GM23248 (cell line): ENCODE results near the gene ROM1. TPM values are rescaled to one million over a fixed set of nuclear protein-coding genes. Genes with fewer than 3 reads are reported as not detected.

Experiments
- DNase-seq: peaks from one replicate; pipeline ENCODE4 v3.0.0-alpha.2; 2015
- H2AFZ ChIP-seq: fragments of 200-600 bp; sonication (generic); 2 replicates; pipeline ENCODE4 v1.6.1; 2016; ENCODE audit warnings: antibody characterized with exemption
- H3F3A ChIP-seq: fragments of 200-600 bp; sonication (generic); 2 replicates; pipeline ENCODE4 v1.6.1; 2016; ENCODE audit warnings: mild to moderate bottlenecking, antibody characterized with exemption, mixed run types; ENCODE audit not compliant: insufficient read depth
- H3K27ac ChIP-seq: fragments of 200-600 bp; sonication (generic); 2 replicates; pipeline ENCODE4 v1.5.1; 2016; ENCODE audit warnings: mild to moderate bottlenecking
- H3K27me3 ChIP-seq: fragments of 200-600 bp; sonication (generic); replicated peaks from 2 replicates; pipeline ENCODE4 v1.6.1; 2016; ENCODE audit warnings: mild to moderate bottlenecking; ENCODE audit not compliant: insufficient read depth
- H3K36me3 ChIP-seq: fragments of 200-600 bp; sonication (generic); 2 replicates; pipeline ENCODE4 v1.6.1; 2016; ENCODE audit warnings: low read depth, mild to moderate bottlenecking
- H3K4me1 ChIP-seq: fragments of 200-600 bp; sonication (generic); 2 replicates; pipeline ENCODE4 v1.6.1; 2016; ENCODE audit warnings: mild to moderate bottlenecking; ENCODE audit not compliant: insufficient read depth
- H3K4me2 ChIP-seq: fragments of 200-600 bp; sonication (generic); one replicate; pipeline ENCODE4 v1.6.1; 2016; ENCODE audit warnings: mild to moderate bottlenecking; ENCODE audit not compliant: unreplicated experiment
- H3K4me3 ChIP-seq: fragments of 200-600 bp; sonication (generic); 2 replicates; pipeline ENCODE4 v1.5.1; 2016; ENCODE audit warnings: mild to moderate bottlenecking
- H3K79me2 ChIP-seq: fragments of 200-600 bp; sonication (generic); 2 replicates; pipeline ENCODE4 v1.6.1; 2016; ENCODE audit warnings: mild to moderate bottlenecking; ENCODE audit not compliant: insufficient read depth
- H3K9ac ChIP-seq: fragments of 200-600 bp; sonication (generic); 2 replicates; pipeline ENCODE4 v1.6.1; 2016; ENCODE audit warnings: mild to moderate bottlenecking
- H3K9me2 ChIP-seq: fragments of 200-600 bp; sonication (generic); 2 replicates; pipeline ENCODE4 v1.6.1; 2016; ENCODE audit warnings: mixed run types, mild to moderate bottlenecking, moderate library complexity; ENCODE audit not compliant: insufficient read depth
- H3K9me3 ChIP-seq: fragments of 200-600 bp; sonication (generic); one replicate; pipeline ENCODE4 v1.6.1; 2017; ENCODE audit warnings: low read depth
- H4K20me1 ChIP-seq: fragments of 200-600 bp; sonication (generic); 2 replicates; pipeline ENCODE4 v1.6.0; 2016; ENCODE audit not compliant: insufficient read depth
- EZH2 ChIP-seq: fragments of 200-600 bp; sonication (generic); IDR thresholded peaks from 2 replicates; pipeline ENCODE4 v1.6.1; 2018; ENCODE audit warnings: antibody characterized with exemption, mild to moderate bottlenecking; ENCODE audit not compliant: insufficient read depth, poor library complexity, severe bottlenecking
- EZH2phosphoT487 ChIP-seq: fragments of 200-600 bp; sonication (generic); IDR thresholded peaks from 2 replicates; pipeline ENCODE4 v1.6.1; 2018; ENCODE audit warnings: antibody characterized with exemption, moderate library complexity, mild to moderate bottlenecking, low read depth; ENCODE audit not compliant: insufficient read depth
- WGBS, 2 experiments: methylation state at CpG; one replicate each; pipeline ENCODE4 v1.1.6; 2015 to 2017; ENCODE audit warnings: low lambda C conversion rate in 2 of 2, low coverage in 1 of 2; ENCODE audit errors: missing lambda C conversion rate in 2 of 2; 5-methylcytosine and 5-hydroxymethylcytosine counted together
- in situ Hi-C: fragments of 300-500 bp; cut with MboI; formaldehyde crosslinking; loops from 2 replicates; pipeline ENCODE4 v1.15.0; 2020
- polyA plus RNA-seq: library from polyadenylated mRNA; unstranded; fragments of >200 nt; fragmentation: Nextera tagmentation; extraction: Ambion mirVana; gene quantifications from 2 replicates; pipeline ENCODE4 v1.2.1, GENCODE V29; 2016
- total RNA-seq: library from RNA; depleted of rRNA; stranded (reverse); fragments of >200 nt; shearing (Covaris generic); gene quantifications from 2 replicates; pipeline ENCODE4 v1.2.3, GENCODE V29; 2014

ROM1 gene
- total and polyA plus RNA-seq, 2 experiments from 2014 or later: 5.4 to 6.5 TPM

- no peaks in the 10 kb centered on the region for H3K27me3 ChIP-seq
- H4K20me1 ChIP-seq: no peaks in the 10 kb centered on the region
- TF ChIP-seq EZH2phosphoT487 (no peak), EZH2 (no peak)
- H3K9ac ChIP-seq: peak overlapping the region; percentile 82
- H3K4me2 ChIP-seq: peak overlapping the region; percentile 79
- WGBS, 2 experiments: 74% methylated on average over 23 to 28 of the region's 28 CpGs
- peaks cover 4% of the 10 kb centered on the region; the same call in 1 of the 2 replicates for H3K36me3 ChIP-seq
- in situ Hi-C loops: no loop called here
- no peaks in the 10 kb centered on the region for H3K9me2 ChIP-seq
- peak overlapping the region; percentile 80; the same call in 1 of the 2 replicates for H2AFZ ChIP-seq
- peaks cover 30% of the 10 kb centered on the region for H3K79me2 ChIP-seq
- H3K9me3 ChIP-seq: no peaks in the 10 kb centered on the region
- peak overlapping the region; percentile 83 for H3K4me3 ChIP-seq
- peak overlapping the region; percentile 67 for H3K27ac ChIP-seq
- H3K4me1 ChIP-seq: peaks cover 5% of the 10 kb centered on the region; the same call in 1 of the 2 replicates
- peaks cover 9% of the 10 kb centered on the region; the same call in 1 of the 2 replicates for H3F3A ChIP-seq
- DNase-seq: no peak
These were observed 2.0 kb upstream of the ROM1 start for GRCh38 chr11:62610814-62611704.

GRCh38 chr11:62611705-62612365, 1.2 kb upstream of the ROM1 start:
- peak overlapping the region; percentile 83 for H3K4me3 ChIP-seq
- H3K9me2 ChIP-seq: no peaks in the 10 kb centered on the region
- H3K36me3 ChIP-seq: peaks cover 4% of the 10 kb centered on the region; the same call in 1 of the 2 replicates
- TF ChIP-seq EZH2 (no peak), EZH2phosphoT487 (no peak)
- peaks cover 5% of the 10 kb centered on the region; the same call in 1 of the 2 replicates for H3K4me1 ChIP-seq
- H3K9me3 ChIP-seq: no peaks in the 10 kb centered on the region
- WGBS, 2 experiments: 0 to 2% methylated on average over 30 to 34 of the region's 34 CpGs
- H3K79me2 ChIP-seq: peaks cover 30% of the 10 kb centered on the region
- H3F3A ChIP-seq: peaks cover 9% of the 10 kb centered on the region; the same call in 1 of the 2 replicates
- DNase-seq: peak; percentile 87
- H3K9ac ChIP-seq: peak overlapping the region; percentile 82
- H2AFZ ChIP-seq: peak overlapping the region; percentile 80
- peak overlapping the region; percentile 67 for H3K27ac ChIP-seq
- H4K20me1 ChIP-seq: no peaks in the 10 kb centered on the region
- no peaks in the 10 kb centered on the region for H3K27me3 ChIP-seq
- in situ Hi-C loops: no loop called here
- peak overlapping the region; percentile 79 for H3K4me2 ChIP-seq

- Histone ChIP-seq H3K27me3 (no peaks in the 10 kb centered on the region), H4K20me1 (no peaks in the 10 kb centered on the region), H3K4me3 (no peak overlapping the region), H3K9ac (no peak overlapping the region), H3F3A (peaks cover 9% of the 10 kb centered on the region; the same call in 1 of the 2 replicates), H3K27ac (peak overlapping the region; percentile 67), H3K4me2 (no peak overlapping the region), H3K4me1 (peaks cover 5% of the 10 kb centered on the region; the same call in 1 of the 2 replicates), H3K79me2 (peaks cover 27% of the 10 kb centered on the region), H3K36me3 (no peaks in the 10 kb centered on the region), H3K9me3 (no peaks in the 10 kb centered on the region), H3K9me2 (no peaks in the 10 kb centered on the region), H2AFZ (peak overlapping the region; percentile 80)
- TF ChIP-seq EZH2phosphoT487 (no peak), EZH2 (no peak)
- in situ Hi-C loops: no loop called here
- WGBS, 2 experiments: 36 to 37% methylated on average over 15 of the region's 15 CpGs
- peak; percentile 32 for DNase-seq
These were observed 278 bp downstream of the ROM1 start for GRCh38 chr11:62613291-62613778.

- H3K36me3 ChIP-seq: no peaks in the 10 kb centered on the region
- H3K27ac ChIP-seq: no peak overlapping the region
- peaks cover 5% of the 10 kb centered on the region; the same call in 1 of the 2 replicates for H3K4me1 ChIP-seq
- TF ChIP-seq EZH2phosphoT487: no peak
- TF ChIP-seq EZH2: no peak
- no peak overlapping the region for H2AFZ ChIP-seq
- H3K27me3 ChIP-seq: no peaks in the 10 kb centered on the region
- H4K20me1 ChIP-seq: no peaks in the 10 kb centered on the region
- WGBS, 2 experiments: 74 to 78% methylated on average over 8 of the region's 8 CpGs
- H3K9me3 ChIP-seq: no peaks in the 10 kb centered on the region
- no peaks in the 10 kb centered on the region for H3K9me2 ChIP-seq
- in situ Hi-C loops: no loop called here
- DNase-seq: peak; percentile 63
- H3K4me2 ChIP-seq: no peak overlapping the region
- no peak overlapping the region for H3K4me3 ChIP-seq
- H3K9ac ChIP-seq: no peak overlapping the region
- H3F3A ChIP-seq: peaks cover 9% of the 10 kb centered on the region; the same call in 1 of the 2 replicates
- H3K79me2 ChIP-seq: peaks cover 33% of the 10 kb centered on the region
These were observed 1.2 kb downstream of the ROM1 start for GRCh38 chr11:62614275-62614674.
